NCI-H82 (cell line): Measurements from ENCODE around the gene B4GALT3.
"Not testable (repeated sequence)": the region's sequence is repeated elsewhere in the genome, so short reads cannot be mapped to it uniquely, and the experiment has no call there.

Source experiments
- DNase-seq: peaks from one replicate; lab custom pipeline; 2025; lab: John Stamatoyannopoulos, UW

The B4GALT3 gene

DNA sequence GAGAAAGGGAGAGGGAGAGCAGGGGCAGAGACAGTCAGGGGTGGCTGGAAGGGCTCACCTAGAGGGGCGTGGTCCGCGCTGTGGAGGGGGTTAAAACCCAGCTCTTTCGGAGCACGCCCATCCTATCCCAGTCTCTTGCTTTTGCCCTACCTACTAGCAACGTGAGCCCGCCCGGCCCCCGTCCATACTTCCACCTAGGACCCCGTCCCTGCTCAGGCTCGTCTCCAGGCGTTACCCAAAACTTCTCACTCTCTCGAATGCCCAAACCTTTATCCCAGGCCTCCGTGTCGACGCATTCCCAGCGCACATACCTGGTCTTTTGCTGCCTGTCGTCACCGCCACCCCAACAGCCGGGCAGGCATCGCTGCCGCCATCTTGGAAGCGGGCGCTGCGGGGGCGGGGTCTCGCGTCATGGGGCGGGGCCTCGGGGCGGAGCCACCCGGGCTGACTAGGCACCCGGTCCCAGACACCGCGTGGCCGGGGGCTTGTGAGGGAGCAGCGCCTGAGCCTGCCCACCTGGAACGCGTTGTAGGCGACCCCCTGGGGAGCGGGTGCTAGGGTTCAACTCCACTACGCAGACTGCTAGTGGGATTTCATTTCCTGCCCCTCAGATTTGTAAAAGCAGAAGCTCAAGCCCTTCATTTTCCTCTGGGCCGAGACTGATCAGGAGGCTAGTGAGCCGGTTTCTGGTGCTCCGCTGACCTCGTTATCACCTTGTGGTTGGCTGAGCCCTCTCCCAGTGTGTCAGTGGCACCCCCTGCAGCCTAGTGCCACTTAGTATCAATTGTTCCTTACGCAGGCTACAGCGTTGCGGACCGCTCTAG lies at the start of gene B4GALT3:
Gene B4GALT3, minus strand, starts transcription at position 396 of the 824 bp plus-strand sequence. CDS start 1,447 bp downstream, outside the sequence.
- DNase-seq: peak; percentile 97

DNA sequence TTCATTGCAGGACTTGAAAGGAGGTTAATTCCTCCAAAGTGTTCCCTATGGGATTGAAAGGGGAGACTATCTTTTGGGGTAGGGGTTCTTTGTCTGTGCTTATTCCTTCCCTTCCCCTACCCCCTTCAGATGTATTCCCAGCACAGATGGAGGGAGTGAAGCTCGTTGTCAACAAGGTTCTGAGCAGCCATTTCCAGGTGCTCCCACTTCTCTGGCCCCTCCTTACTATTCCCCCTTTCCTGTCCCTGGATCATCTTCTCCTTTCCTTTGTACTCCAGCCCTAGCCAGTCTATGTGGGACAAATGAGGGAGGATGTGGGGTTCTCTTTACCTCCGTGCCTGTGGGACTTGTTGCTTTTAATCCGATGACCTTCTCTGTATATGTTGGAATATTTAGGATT lies 49.5 kb upstream of the B4GALT3 start:
- peak; percentile 70 for DNase-seq

DNA sequence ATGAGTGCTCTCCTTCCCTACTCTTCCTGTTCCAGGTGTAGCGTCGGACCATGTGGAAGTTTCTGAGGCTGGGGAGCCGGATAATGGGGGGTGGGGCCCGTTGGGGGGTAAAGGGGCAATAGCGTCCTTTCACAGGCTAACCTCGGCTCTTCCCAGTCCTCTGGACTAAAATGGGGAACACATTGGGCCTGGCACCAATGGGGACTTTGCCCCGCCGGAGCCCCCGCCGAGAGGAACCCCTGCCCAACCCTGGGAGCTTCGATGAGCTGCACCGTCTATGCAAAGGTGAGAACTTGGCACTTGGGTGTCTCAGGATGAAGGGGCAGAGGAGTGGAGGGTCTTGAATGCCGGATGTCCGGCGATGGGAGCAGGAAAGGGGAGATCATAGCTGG lies 49.0 kb upstream of the B4GALT3 start:
- peak; percentile 70 for DNase-seq

DNA sequence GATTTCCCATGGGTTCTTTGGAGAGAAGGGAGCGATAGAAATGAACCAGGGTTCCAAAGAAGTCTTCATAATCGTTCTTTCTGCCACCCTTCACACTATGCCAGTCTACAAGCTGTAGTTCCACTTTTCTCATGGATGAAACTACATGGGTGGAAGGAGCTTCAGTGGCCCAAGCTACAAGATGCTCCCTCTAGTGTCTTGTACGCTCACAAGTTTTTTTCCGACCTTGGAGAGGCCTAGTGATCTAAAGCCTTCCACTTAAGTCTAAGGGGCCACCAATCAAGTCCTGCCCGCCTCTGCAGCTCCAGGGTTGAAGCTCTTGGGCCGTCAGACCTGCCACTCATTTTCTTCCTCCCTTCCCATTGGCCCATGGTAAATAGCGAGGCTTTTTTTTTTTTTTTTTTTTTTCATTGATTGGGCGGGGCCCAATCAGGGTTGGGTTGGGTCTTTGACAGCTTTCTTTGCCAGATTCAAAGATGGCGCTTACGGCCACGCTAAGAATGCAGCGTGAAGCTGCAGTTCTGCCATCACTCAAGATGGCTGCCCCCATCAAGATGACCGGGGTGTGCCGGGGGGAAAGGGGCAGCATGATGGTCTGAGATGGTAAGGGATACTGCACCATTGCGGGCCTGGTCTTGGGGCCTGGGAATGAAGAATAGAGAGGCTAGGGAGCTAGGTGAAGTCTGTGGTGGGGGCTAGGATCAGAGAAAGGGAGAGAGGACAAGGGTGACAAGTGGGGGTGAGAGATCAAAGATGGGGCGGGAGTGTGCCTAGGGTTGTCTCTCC lies 48.4 kb upstream of the B4GALT3 start, which contains the start of gene TOMM40L:
Gene TOMM40L, plus strand, starts transcription at position 527 of the 786 bp plus-strand sequence. CDS start 430 bp downstream, outside the sequence.
- DNase-seq: peak; percentile 100

DNA sequence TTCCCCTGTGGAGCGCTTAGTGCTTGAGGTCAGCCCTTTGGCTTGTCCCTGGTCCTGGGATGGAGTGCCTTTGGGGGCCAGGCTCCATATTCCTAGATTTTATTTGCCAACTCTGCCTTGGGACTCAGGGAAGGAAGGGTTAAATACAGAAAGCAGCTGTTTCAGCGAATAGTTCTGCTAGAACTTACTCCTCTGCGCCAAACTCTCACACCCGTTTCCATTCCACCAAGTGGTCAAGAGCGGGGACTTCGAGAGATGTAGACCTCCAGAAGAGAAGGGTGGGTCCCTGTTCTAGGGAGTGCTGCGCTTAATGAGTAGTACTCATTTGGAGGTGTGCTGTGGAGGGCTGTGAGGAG lies 47.8 kb upstream of the B4GALT3 start:
- DNase-seq: no peak

DNA sequence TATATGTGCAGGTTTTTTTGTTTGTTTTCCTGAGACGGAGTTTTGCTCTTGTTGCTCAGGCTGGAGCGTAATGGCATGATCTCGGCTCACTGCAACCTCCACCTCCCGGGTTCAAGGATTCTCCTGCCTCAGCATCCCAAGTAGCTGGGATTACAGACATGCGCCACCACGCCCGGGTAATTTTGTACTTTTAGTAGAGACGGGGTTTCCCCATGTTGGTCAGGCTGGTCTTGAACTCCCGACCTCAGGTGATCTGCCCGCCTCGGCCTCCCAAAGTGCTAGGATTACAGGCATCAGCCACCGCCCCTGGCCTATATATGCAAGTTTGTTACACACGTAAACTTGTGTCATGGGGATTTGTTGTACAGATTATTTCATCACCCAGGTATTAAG lies 47.4 kb upstream of the B4GALT3 start:
- not testable (repeated sequence) for DNase-seq

DNA sequence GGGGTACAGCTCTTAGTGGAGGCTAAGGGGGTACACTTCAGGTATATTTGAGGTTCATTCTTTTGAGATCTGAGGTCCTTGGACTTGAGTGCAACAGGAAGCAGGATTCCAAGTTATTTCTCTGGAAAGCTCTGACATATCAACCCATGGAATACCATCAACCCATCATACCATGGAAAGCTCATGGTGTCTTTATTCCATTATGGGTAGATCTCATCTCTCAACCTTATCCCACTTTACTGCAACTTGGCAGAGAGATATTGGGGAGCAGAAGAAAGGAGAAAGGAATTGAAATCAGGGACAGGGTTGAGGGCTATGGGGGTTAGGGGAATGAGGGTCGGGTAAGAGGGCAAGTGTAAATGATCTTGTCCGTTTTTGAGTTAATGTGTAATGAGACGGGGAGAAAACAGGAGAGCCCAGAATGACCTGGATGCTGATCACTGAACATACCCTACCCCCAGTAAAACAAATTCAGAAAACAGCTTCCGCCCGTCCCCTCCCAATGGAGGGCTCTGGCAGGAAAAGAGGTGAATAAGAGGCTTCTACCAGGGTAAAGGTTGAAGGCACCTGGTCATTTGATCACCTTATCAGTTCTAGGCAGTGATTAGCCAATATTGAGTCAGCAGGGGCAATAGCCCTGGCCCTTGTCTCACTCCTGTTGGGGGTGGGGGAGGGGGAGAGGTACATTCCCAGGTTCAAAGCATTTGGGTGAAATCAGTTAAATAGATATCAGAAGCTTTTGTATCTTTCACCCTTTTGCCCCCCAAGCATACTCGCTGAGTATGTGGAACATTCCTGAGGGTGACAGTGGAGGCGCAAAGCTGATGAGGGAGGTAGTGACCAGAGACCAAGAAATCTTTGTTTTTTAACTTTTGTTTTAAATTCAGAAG lies 46.7 kb upstream of the B4GALT3 start:
- DNase-seq: no peak

DNA sequence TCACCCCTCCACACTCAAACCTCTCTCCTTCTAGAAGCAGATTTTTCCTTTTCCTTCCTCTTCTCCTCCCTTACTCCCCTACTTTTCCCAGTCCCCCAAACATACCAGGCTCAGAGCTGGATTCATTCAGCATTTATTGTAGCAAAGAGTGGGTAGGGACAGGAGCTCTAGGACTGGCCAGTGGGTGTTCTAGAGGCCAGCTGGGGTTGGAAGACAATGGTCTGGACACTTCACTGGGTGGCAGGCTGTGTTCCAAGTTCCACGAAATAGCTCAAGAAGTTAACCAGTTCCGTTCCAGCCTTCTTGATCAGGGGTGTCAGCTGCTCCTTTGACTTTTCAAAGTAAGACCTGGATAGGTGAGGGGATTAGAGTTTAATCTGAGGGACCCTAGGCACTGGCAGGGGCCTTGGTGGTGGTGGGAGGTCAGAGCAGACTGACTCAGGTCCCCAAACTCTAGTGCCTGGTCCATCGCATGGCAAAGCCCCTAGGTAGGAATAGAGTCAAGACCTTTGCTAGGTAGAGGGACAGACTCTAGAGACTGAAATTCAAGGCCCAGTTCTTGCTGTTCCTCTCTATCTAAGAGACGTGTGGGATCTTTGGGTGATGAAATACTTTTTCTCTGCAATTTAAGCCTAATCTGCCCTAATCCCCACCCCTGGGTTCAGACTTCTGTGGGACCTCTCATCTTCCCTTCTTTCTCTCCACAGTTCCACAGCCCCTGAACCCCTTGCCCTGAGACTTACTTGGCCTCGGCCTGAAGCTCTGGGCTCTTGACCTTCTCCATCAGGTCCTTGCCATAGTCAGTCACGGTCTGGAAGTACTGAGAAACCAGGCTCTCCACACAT lies 45.1 kb upstream of the B4GALT3 start:
- DNase-seq: no peak

DNA sequence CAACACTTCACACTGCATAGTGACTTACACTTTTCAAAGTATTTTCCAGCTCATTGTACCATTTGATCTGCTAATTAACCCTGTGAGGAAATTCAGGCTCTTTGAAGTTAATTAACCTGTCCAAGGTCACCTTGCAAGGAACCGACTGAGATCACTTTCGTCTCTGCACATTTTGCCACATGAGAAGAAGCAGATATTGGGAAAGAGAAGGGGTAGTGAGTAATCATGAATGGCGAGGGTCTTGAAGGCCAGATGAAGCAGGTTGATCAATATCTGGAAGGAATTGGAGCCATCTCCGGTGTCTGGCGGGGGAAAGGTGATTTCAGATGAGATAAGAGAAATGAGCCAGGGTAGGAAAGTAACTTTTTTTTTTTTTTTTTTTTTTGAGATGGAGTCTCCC lies 42.7 kb upstream of the B4GALT3 start:
- no peak for DNase-seq

DNA sequence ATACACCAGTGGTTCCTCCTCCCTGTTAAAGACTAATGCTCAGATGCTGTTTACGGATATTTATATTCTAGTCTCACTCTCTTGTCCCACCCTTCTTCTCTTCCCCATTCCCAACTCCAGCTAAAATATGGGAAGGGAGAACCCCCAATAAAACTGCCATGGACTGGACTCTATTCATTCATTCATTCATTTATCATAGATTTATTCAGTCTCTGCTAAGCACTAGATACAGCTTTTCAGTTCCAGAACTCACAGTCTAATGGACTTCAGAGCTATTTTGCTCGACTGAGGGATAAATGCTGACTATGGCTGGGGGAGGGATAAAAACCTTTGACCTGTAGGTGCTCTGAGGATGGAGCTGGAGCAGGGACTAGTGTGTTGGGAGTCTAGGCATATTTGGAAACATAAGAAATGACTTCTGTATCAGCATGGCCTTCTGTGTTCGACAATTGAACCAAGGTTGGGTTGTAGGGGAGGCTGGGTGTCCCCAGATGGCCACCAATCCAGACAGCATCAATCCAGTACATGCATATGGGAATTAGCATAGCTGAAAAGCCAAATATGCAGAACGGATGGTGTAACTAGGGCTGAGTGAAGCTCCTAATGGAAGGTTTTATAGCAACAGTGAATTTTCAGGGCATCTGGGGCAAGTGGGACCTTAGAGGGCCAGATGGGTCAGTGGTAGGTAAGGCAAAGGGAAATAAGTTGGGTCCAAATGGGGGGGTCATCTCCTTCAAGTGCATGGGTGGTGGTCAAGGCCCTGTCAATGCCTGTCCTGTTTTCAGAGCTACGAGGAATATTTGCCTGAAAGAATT lies 42.0 kb upstream of the B4GALT3 start:
- DNase-seq: no peak

DNA sequence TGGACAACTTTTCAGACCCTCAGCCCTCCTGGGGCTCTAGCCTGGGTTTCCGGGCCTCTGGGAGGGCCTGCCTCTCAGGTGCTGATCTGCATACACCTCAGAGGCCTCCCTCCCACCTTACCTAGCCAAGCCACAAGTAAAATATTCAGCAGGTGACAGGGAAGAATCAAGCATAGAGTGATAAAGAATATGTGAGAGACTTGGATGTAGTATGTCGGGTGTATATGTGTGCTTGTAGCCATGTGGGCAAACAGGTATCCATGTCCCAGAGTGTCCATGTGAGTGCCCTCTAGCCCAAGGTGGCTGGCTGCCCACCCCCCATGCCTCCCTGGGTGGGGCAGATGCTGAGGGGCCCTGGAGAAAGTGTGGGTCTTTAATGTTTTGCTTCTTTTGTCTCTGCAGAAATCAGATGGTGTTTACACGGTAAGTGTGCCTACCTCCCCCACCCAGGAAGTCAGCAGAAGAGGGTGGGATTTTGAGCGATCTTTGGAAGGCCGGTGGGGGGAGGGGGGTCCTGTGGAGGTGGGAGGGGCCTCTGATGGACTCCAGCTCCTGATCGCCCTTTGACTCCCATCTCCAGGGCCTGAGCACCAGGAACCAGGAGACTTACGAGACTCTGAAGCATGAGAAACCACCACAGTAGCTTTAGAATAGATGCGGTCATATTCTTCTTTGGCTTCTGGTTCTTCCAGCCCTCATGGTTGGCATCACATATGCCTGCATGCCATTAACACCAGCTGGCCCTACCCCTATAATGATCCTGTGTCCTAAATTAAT lies 41.2 kb upstream of the B4GALT3 start:
- no peak for DNase-seq

DNA sequence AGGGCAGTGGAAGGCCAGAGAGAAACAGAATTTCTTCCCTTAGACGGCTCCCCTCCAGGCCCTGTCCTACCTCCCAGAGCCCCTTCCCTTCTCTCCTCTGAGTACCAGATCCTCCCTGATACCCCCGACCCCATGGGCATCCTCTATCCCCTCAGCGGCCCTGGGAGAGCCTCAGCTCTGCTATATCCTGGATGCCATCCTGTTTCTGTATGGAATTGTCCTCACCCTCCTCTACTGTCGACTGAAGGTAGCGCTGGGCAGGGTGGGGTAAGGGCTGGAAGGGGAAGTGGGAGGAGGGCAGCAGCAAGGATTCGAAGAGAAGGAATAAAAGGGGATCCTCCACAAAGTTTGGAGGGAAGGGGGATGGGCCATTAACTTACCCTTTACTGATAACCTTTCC lies 40.5 kb upstream of the B4GALT3 start:
- no peak for DNase-seq

DNA sequence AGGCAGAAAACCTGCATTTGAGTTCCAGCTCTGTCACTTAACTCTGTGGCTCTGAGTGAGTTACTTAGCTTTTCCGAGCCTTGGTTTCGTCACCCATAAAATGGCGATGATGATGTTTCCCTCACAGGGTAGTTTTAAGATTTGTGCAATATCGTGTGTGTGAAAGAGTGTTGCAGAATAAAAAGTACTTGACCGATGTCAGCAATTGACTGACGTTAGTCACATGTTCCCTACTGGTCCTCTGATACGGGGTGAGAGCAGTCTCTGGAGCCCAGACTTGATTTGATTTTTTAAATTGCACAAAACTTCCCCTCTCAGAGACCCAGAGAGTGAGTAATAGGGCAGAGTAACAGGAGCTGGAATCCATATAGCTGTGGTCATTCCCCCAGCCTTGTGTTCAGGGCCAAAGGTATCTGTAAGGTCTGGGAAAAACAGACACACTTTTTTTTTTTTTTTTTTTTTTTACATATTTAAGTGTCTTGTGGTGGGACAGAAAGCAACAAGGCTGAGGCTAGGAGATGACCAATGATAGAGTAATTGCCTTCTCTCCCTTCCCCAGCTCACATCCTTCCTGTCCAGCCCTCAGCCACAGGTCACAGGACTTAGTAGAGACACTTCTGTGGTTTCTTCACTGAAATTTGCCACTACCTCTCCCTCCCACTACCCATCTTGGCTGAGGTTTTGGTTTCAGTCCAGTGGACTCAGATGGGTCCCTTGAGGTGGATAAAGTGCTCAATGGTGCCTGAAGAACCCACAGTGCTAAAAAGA lies 39.8 kb upstream of the B4GALT3 start:
- DNase-seq: no peak

DNA sequence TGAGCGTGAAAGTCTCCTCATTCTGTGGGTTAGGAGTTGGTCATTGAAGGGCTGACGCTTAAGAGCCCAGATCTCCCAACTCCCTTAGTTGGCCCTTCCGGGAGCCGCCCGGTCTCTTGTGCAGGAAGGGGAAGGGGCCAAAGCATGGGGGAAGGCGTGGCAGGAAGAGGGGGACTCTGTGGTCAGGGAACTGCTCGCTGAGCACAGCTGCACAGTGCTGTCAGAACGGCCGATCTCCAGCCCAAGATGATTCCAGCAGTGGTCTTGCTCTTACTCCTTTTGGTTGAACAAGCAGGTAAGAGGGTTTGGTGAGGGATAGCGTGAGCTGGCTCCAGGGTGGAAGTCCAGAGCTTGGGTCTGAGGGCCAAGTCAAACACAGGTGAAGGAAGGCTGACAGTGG lies 37.8 kb upstream of the B4GALT3 start, which contains the start of gene FCER1G:
Gene FCER1G, plus strand, starts transcription at position 220 of the 400 bp plus-strand sequence. Its CDS starts 27 bp downstream, at position 247.
- DNase-seq: no peak

DNA sequence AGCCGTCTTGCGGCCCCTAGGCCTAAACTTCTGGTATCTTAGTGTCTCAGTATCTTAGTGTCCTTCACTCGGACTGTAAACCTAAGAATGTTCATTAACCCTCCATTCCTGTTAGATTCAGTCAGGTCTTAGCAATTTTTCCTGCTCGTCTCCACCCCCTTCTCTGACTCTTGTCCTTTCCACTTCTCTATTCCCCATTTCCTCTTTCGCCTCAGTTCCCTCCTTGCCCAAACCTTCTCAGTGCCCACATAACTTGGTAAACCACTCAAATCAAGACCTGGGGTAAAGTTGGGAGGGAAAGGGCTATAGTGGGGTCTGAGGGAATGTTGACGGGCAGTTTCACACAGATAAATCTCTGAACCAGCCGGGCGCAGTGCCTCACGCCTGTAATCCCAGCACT lies 37.1 kb upstream of the B4GALT3 start:
- DNase-seq: no peak

DNA sequence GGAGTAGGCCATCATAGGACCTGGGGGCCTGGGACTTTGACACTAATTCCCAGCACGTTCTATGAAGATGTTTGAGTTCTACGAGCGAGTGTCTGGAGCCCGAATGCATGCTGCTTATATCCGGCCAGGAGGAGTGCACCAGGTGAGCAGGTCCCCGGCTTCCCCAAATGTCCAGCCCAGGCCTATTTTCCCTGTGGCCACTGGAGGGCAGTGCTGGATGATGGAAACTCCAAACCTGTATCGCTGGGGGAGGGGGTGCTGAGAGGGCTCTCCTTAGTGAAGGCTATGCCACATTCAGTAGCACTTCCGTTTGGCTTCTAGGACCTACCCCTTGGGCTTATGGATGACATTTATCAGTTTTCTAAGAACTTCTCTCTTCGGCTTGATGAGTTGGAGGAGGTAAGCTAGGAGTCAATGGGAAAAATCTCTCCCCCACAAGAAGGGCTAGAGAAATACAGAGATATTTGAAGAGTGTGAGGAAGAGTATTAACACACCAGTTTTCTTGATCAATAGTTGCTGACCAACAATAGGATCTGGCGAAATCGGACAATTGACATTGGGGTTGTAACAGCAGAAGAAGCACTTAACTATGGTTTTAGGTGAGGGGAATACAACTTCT lies 32.6 kb upstream of the B4GALT3 start:
- DNase-seq: peak; percentile 95

DNA sequence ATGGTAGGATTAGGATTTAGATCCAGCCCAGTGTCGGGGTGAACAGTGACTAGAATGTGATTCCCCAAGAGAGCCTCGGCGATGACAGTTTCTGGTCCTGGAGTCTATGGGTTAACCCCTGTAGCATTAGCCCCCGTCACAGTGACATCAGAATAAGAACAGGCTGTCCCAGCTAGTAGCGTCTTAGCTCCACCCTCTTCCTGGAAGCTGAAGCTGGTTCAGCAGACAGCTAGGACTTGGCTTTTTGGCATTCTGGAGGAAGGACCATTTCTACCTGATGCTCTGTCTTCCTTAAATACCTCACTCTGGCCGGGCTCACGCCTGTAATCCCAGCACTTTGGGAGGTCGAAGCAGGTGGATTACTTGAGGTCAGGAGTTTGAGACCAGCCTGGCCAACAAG lies 29.9 kb upstream of the B4GALT3 start:
- DNase-seq: no peak
